K562 (cell line): ENCODE data around the gene IDI2. TPM values are rescaled to one million over a fixed set of nuclear protein-coding genes. Genes with fewer than 3 reads are reported as not detected.
A peak's percentile ranks its signal among the peaks of the same experiment; 100 is the strongest.

Experiments
- ARID4B ChIP-seq: sonication (generic); formaldehyde crosslinking; IDR thresholded peaks from 2 replicates; pipeline ENCODE4 v1.8.0; 2022; ENCODE audit warnings: mild to moderate bottlenecking, missing genetic modification reagents
- BMI1 ChIP-seq: fragments of 150-350 bp; IDR thresholded peaks from 2 replicates; pipeline ENCODE4 v1.6.1; 2014; ENCODE audit warnings: low read length
- FOXP1 ChIP-seq: sonication (generic); formaldehyde crosslinking; IDR thresholded peaks from 2 replicates; pipeline ENCODE4 v1.8.0; 2022; ENCODE audit warnings: mild to moderate bottlenecking, missing genetic modification reagents
- HDAC1 ChIP-seq, 2 experiments: fragments of 450-650 bp; IDR thresholded peaks; 2 replicates each; pipeline ENCODE4 v1.6.1; 2016 to 2017; ENCODE audit warnings: inconsistent platforms in 1 of 2, mild to moderate bottlenecking in 1 of 2, moderate library complexity in 1 of 2
- MLLT1 ChIP-seq, 2 experiments: fragments of 450-650 bp; IDR thresholded peaks; 2 replicates each; pipeline ENCODE4 v1.6.1; 2016
- MYC ChIP-seq, 2 experiments: fragments of 250-450 bp in 1 of 2; sonication (Bioruptor Pico) in 1 of 2; IDR thresholded peaks; 2 replicates each; pipeline versions ENCODE4 v1.5.1 to v1.6.1; 2012 to 2021; ENCODE audit warnings: low read depth in 2 of 2, borderline replicate concordance in 1 of 2, improper control_type of control experiment in 1 of 2, low read length in 1 of 2, mild to moderate bottlenecking in 1 of 2, moderate library complexity in 1 of 2
- NR2C2 ChIP-seq, 2 experiments: fragments of 200-800 bp in 1 of 2; sonication (Bioruptor generic) in 1 of 2; sonication (generic) in 1 of 2; formaldehyde crosslinking in 1 of 2; IDR thresholded peaks; 2 replicates each; pipeline versions ENCODE4 v1.6.1 to v1.8.0; 2016 to 2022; ENCODE audit warnings: mild to moderate bottlenecking in 1 of 2, missing compliant biosample characterization in 1 of 2, missing genetic modification characterization in 1 of 2, missing genetic modification reagents in 1 of 2
- PHF20 ChIP-seq: fragments of 450-650 bp; IDR thresholded peaks from 2 replicates; pipeline ENCODE4 v1.6.1; 2018; ENCODE audit not compliant: partially characterized antibody
- SMC3 ChIP-seq: conservative IDR thresholded peaks from 2 replicates; pipeline ENCODE4 v1.6.1; 2011; ENCODE audit warnings: low read depth, low read length, improper control_type of control experiment; ENCODE audit not compliant: insufficient read depth
- TCF3 ChIP-seq: sonication (generic); formaldehyde crosslinking; IDR thresholded peaks from 2 replicates; pipeline ENCODE4 v1.4.0; 2020; ENCODE audit warnings: mild to moderate bottlenecking, missing genetic modification reagents
- ZBTB7A ChIP-seq: IDR thresholded peaks from 2 replicates; pipeline ENCODE4 v1.6.1; 2011; ENCODE audit warnings: low read depth, mild to moderate bottlenecking, low read length, moderate library complexity, borderline replicate concordance; ENCODE audit not compliant: control insufficient read depth
- polyA plus RNA-seq, 8 experiments: library from polyadenylated mRNA; depleted of rRNA in 4 of 8; stranded (reverse) in 5 of 8; unstranded in 3 of 8; fragments of >200 nt; fragmentation: Nextera tagmentation in 2 of 8; fragmentation: Illumina TruSeq in 1 of 8; extraction: Ambion mirVana in 2 of 8; extraction: Trizol in 1 of 8; gene quantifications; 2 replicates each; pipeline versions ENCODE4 v1.2.1 to v1.2.3, GENCODE V29; 2011 to 2014; ENCODE audit warnings: inconsistent platforms in 1 of 8, missing spikeins in 1 of 8
- total RNA-seq, 7 experiments: library from RNA; depleted of rRNA in 6 of 7; stranded (reverse); fragments of >200 nt in 6 of 7; fragmentation: Illumina TruSeq in 2 of 7; extraction: Trizol in 2 of 7; gene quantifications; 2 replicates each; pipeline versions ENCODE4 v1.2.1 to v1.2.3, GENCODE V29; 2011 to 2021; ENCODE audit warnings: low replicate concordance in 1 of 7
- TF ChIP-seq, protein P1 (sequence below): fragments of 250-450 bp; sonication (Bioruptor Pico); IDR thresholded peaks from 2 replicates; pipeline ENCODE4 v1.4.0; 2020; ENCODE audit warnings: mild to moderate bottlenecking, moderate library complexity
- TF ChIP-seq, protein P2 (sequence below), 2 experiments: fragments of 150-350 bp in 1 of 2; IDR thresholded peaks; 2 replicates each; pipeline ENCODE4 v1.6.1; 2012 to 2016; ENCODE audit warnings: low read depth in 2 of 2, low read length in 2 of 2, mild to moderate bottlenecking in 1 of 2, moderate library complexity in 1 of 2

Gene IDI2
- total and polyA plus RNA-seq, 9 of the 15 experiments (the other 6 are each of a cell fraction or from before 2014, with no cell fraction given) = not detected

DNA sequence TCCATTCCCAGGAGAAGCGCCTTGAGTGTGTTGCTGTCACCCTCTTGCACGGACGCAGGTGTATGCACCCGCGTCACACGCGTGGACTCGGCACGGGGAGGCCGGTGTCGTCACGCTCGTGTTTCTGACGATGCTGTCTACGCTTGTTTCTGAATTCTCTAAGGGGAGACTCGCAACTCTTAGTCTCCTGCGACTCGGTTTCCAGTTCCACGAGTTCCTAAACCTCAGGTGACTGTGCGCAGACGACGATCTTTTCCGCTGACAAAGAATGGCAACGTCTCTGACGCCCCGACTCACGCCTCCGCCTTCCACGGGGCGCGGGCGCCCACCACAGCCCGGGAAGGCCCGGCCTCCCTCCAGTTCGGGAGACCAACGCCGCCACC is 22.7 kb upstream of the IDI2 start (continued):
- TF ChIP-seq, protein P1, sequence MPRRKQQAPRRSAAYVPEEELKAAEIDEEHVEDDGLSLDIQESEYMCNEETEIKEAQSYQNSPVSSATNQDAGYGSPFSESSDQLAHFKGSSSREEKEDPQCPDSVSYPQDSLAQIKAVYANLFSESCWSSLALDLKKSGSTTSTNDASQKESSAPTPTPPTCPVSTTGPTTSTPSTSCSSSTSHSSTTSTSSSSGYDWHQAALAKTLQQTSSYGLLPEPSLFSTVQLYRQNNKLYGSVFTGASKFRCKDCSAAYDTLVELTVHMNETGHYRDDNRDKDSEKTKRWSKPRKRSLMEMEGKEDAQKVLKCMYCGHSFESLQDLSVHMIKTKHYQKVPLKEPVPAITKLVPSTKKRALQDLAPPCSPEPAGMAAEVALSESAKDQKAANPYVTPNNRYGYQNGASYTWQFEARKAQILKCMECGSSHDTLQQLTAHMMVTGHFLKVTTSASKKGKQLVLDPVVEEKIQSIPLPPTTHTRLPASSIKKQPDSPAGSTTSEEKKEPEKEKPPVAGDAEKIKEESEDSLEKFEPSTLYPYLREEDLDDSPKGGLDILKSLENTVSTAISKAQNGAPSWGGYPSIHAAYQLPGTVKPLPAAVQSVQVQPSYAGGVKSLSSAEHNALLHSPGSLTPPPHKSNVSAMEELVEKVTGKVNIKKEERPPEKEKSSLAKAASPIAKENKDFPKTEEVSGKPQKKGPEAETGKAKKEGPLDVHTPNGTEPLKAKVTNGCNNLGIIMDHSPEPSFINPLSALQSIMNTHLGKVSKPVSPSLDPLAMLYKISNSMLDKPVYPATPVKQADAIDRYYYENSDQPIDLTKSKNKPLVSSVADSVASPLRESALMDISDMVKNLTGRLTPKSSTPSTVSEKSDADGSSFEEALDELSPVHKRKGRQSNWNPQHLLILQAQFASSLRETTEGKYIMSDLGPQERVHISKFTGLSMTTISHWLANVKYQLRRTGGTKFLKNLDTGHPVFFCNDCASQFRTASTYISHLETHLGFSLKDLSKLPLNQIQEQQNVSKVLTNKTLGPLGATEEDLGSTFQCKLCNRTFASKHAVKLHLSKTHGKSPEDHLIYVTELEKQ = no peak
- TF ChIP-seq BMI1 (no peak), SMC3 (no peak), HDAC1 (IDR thresholded peaks at IDR 0.05) (peak in 1 of 2 experiments; percentile 9; a peak in 1 of 4 replicates), NR2C2 (CRISPR knock-in tag; IDR thresholded peaks at IDR 0.05) (peak; percentile 52; the same call in 1 of the 2 replicates), NR2C2 (tag; IDR thresholded peaks at IDR 0.05) (no peak), PHF20 (peak; percentile 16), ZBTB7A (no peak), TCF3 (CRISPR knock-in tag) (no peak; the same call in 1 of the 2 replicates), FOXP1 (CRISPR knock-in tag) (0 out of 2 replicates have a peak, but pooled peaks have one; percentile 56), MLLT1 (IDR thresholded peaks at IDR 0.05) (0 out of 4 replicates have a peak, but pooled peaks of 1 of the 2 experiments have one; percentile 35), MYC (IDR thresholded peaks at IDR 0.05; ENCODE audit: low read depth, low read length) (no peak), MYC (CRISPR knock-in tag; IDR thresholded peaks at IDR 0.05; ENCODE audit: borderline replicate concordance, low read depth) (peak; percentile 57; the same call in 1 of the 2 replicates), ARID4B (CRISPR knock-in tag) (peak; percentile 78)
- TF ChIP-seq, protein P2, sequence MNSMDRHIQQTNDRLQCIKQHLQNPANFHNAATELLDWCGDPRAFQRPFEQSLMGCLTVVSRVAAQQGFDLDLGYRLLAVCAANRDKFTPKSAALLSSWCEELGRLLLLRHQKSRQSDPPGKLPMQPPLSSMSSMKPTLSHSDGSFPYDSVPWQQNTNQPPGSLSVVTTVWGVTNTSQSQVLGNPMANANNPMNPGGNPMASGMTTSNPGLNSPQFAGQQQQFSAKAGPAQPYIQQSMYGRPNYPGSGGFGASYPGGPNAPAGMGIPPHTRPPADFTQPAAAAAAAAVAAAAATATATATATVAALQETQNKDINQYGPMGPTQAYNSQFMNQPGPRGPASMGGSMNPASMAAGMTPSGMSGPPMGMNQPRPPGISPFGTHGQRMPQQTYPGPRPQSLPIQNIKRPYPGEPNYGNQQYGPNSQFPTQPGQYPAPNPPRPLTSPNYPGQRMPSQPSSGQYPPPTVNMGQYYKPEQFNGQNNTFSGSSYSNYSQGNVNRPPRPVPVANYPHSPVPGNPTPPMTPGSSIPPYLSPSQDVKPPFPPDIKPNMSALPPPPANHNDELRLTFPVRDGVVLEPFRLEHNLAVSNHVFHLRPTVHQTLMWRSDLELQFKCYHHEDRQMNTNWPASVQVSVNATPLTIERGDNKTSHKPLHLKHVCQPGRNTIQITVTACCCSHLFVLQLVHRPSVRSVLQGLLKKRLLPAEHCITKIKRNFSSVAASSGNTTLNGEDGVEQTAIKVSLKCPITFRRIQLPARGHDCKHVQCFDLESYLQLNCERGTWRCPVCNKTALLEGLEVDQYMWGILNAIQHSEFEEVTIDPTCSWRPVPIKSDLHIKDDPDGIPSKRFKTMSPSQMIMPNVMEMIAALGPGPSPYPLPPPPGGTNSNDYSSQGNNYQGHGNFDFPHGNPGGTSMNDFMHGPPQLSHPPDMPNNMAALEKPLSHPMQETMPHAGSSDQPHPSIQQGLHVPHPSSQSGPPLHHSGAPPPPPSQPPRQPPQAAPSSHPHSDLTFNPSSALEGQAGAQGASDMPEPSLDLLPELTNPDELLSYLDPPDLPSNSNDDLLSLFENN (IDR thresholded peaks at IDR 0.05; ENCODE audit: low read depth in 2 of 2, low read length in 2 of 2) = 0 out of 4 replicates have a peak, but pooled peaks of 1 of the 2 experiments have one; percentile 9
